ENCODE measurements around the gene ZBTB49. TPM values are rescaled to one million over a fixed set of nuclear protein-coding genes. Genes with fewer than 3 reads are reported as not detected.

ZBTB49 gene
- total and polyA plus RNA-seq, 2 of the 13 experiments (the other 11 are each of a cell fraction or from before 2014, with no cell fraction given) = 3.3 to 4.3 TPM

DNA sequence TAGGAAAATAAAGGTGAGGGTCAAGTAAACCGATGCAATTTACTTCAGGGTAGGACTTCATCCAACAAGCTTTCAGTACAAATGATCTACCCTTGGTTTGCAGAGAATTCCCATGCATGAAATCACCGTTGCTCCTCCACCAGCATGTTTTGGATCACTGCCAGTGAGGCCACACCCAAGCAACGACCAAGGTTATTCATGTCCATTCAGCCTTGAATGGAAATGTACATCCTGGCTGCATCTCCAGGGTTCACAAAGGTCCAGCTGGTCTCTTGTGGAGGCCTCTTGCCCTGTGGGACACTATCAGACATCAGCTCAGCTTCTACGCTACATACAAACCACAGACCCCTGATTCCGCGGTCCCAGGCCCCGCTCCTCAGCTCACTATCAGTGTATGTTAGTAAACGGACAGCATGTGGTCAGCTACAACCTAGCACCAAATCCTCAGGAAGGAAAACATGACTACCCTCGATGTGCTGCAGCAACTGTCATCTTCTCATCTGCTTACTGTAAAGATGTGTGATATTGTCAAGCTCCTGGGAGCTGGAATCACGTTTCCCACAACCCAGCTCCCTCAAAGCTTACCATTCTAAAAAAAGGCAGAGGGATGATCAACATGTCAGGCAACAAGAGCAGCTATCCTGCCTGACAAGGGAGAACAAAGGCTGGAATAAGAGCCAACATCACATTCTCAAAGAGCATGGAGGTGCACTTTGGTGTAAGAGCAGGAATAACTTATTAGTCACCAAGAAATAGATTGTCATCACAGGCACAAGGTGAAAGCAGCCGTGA lies 5.0 kb upstream of the ZBTB49 start (continued):
- TF ChIP-seq, protein P1, sequence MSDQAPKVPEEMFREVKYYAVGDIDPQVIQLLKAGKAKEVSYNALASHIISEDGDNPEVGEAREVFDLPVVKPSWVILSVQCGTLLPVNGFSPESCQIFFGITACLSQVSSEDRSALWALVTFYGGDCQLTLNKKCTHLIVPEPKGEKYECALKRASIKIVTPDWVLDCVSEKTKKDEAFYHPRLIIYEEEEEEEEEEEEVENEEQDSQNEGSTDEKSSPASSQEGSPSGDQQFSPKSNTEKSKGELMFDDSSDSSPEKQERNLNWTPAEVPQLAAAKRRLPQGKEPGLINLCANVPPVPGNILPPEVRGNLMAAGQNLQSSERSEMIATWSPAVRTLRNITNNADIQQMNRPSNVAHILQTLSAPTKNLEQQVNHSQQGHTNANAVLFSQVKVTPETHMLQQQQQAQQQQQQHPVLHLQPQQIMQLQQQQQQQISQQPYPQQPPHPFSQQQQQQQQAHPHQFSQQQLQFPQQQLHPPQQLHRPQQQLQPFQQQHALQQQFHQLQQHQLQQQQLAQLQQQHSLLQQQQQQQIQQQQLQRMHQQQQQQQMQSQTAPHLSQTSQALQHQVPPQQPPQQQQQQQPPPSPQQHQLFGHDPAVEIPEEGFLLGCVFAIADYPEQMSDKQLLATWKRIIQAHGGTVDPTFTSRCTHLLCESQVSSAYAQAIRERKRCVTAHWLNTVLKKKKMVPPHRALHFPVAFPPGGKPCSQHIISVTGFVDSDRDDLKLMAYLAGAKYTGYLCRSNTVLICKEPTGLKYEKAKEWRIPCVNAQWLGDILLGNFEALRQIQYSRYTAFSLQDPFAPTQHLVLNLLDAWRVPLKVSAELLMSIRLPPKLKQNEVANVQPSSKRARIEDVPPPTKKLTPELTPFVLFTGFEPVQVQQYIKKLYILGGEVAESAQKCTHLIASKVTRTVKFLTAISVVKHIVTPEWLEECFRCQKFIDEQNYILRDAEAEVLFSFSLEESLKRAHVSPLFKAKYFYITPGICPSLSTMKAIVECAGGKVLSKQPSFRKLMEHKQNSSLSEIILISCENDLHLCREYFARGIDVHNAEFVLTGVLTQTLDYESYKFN (CRISPR knock-in tag; conservative IDR thresholded peaks at IDR 0.05) = peak; percentile 52
- TF ChIP-seq PAF1 (CRISPR knock-in tag; IDR thresholded peaks at IDR 0.05) = no peak
- TF ChIP-seq XBP1 (CRISPR knock-in tag; IDR thresholded peaks at IDR 0.05) = no peak
- 0 out of 2 replicates have a peak, but pooled peaks have one; percentile 25 for TF ChIP-seq ZBTB38 (CRISPR knock-in tag; IDR thresholded peaks at IDR 0.05)
- TF ChIP-seq, protein P2, sequence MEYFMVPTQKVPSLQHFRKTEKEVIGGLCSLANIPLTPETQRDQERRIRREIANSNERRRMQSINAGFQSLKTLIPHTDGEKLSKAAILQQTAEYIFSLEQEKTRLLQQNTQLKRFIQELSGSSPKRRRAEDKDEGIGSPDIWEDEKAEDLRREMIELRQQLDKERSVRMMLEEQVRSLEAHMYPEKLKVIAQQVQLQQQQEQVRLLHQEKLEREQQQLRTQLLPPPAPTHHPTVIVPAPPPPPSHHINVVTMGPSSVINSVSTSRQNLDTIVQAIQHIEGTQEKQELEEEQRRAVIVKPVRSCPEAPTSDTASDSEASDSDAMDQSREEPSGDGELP (IDR thresholded peaks at IDR 0.05; ENCODE audit: borderline replicate concordance, low read depth) = peak; percentile 24; the same call in 1 of the 2 replicates
- TF ChIP-seq HDAC2 (CRISPR knock-in tag; IDR thresholded peaks at IDR 0.05) = 0 out of 2 replicates have a peak, but pooled peaks have one; percentile 13
- no peak for TF ChIP-seq SRF (IDR thresholded peaks at IDR 0.05; ENCODE audit: low read depth, low read length)

DNA sequence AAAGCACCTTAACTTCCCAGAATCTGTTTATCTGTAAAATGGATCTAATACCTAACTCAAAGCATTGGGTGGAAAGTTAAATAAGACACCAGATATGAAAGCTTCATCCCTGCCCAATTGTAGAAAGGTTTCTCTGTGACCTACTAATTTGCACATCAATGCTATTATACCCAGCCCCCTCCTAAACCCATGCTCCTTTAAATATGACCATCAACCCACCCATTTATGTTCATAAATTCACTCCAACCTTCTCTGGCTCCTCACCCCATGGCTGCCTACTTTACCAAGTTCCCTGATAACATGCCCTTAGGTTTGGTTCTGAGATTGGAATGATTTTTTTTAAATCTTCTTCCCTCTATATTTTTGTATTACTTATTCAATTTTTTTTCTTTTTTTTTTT lies 2.0 kb upstream of the ZBTB49 start:
- no peak for DNase-seq (ENCODE audit: low spot score)
- Histone ChIP-seq H4K20me1 (ENCODE audit: insufficient read depth, low read length) (peaks cover 3% of the 10 kb centered on the region; the same call in 1 of the 2 replicates), H3K36me3 (replicated peaks in 1 of 2; ENCODE audit: control insufficient read depth in 1 of 2, insufficient read depth in 2 of 2, low read length in 2 of 2) (peaks cover 5 to 35% of the 10 kb centered on the region in 2 experiments; a peak in 4 of 5 replicates), H3K4me3 (replicated peaks in 1 of 3; ENCODE audit: insufficient read depth in 1 of 3, low read depth in 2 of 3, low read length in 3 of 3) (no peak overlapping the region), H3K27ac (ENCODE audit: extremely low read length, insufficient read depth, low read length) (no peak overlapping the region), H3K27me3 (ENCODE audit: control insufficient read depth in 1 of 2, insufficient read depth in 2 of 2, low read length in 2 of 2) (no peaks in the 10 kb centered on the region; a peak in 1 of 5 replicates), H3K4me2 (ENCODE audit: low read depth, low read length) (peak overlapping the region; percentile 20; the same call in 1 of the 2 replicates), H3K4me1 (ENCODE audit: insufficient read depth, low read length) (peaks cover 62% of the 10 kb centered on the region), H3K79me2 (ENCODE audit: insufficient read depth, low read length) (peaks cover 71% of the 10 kb centered on the region), H3K9me3 (ENCODE audit: low read length) (no peaks in the 10 kb centered on the region), H2AFZ (ENCODE audit: low read length) (no peak overlapping the region), H3K9ac (ENCODE audit: insufficient read depth, low read depth, low read length) (no peak overlapping the region)
- no peak for FAIRE-seq
- in situ Hi-C loops (cut with HindIII; ENCODE audit: extremely low pct_ligation_motif_present, low pct_unique_long_range_greater_than_20kb) = no loop called here
- no peak for ATAC-seq
- POLR2A ChIA-PET = no interaction called here
- intact Hi-C loops (cut with micrococcal nuclease; ENCODE audit: unreplicated experiment) = no loop called here
- CTCF ChIA-PET (ENCODE audit: low intra/inter-chr PET ratio, low total read pairs) = no interaction called here
- no TSS peak for BruUV-seq (replicated peaks)
- TF ChIP-seq, protein P3, sequence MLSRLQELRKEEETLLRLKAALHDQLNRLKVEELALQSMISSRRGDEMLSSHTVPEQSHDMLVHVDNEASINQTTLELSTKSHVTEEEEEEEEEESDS (CRISPR knock-in tag; IDR thresholded peaks at IDR 0.05; ENCODE audit: borderline replicate concordance) = no peak
- TF ChIP-seq NCOA1 (CRISPR knock-in tag; IDR thresholded peaks at IDR 0.05) (no peak), REL (CRISPR knock-in tag; conservative IDR thresholded peaks at IDR 0.05) (no peak), ZNF558 (CRISPR knock-in tag; IDR thresholded peaks at IDR 0.05; ENCODE audit: borderline replicate concordance) (no peak), ZNF660 (CRISPR knock-in tag; IDR thresholded peaks at IDR 0.05; ENCODE audit: borderline replicate concordance, low read depth) (no peak), ZNF703 (CRISPR knock-in tag; IDR thresholded peaks at IDR 0.05; ENCODE audit: borderline replicate concordance) (no peak), FLYWCH1 (CRISPR knock-in tag; IDR thresholded peaks at IDR 0.05) (no peak)
- TF ChIP-seq, protein P4, sequence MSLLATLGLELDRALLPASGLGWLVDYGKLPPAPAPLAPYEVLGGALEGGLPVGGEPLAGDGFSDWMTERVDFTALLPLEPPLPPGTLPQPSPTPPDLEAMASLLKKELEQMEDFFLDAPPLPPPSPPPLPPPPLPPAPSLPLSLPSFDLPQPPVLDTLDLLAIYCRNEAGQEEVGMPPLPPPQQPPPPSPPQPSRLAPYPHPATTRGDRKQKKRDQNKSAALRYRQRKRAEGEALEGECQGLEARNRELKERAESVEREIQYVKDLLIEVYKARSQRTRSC (CRISPR knock-in tag; IDR thresholded peaks at IDR 0.05; ENCODE audit: low read depth) = no peak
